ENCODE data around the gene NEURL4. TPM values are rescaled to one million over a fixed set of nuclear protein-coding genes. Genes with fewer than 3 reads are reported as not detected.

NEURL4 gene
- total RNA-seq, 1 experiment from 2014 or later = 46.5 TPM

GRCh38 chr17:7292194-7292593, 36.9 kb downstream of the NEURL4 start:
- intact Hi-C loops (cut with micrococcal nuclease; ENCODE audit: unreplicated experiment) = no loop called here
- H3K4me1 ChIP-seq (replicated peaks; ENCODE audit: insufficient read depth) = peaks cover 25% of the 10 kb centered on the region
- H3K27me3 ChIP-seq (ENCODE audit: insufficient read depth, low read depth) = peaks cover 10% of the 10 kb centered on the region; the same call in 1 of the 2 replicates
- H3F3A ChIP-seq (ENCODE audit: insufficient read depth, low read depth) = peaks cover 32% of the 10 kb centered on the region; the same call in 1 of the 2 replicates
- no peak for DNase-seq
- no peaks in the 10 kb centered on the region for H4K20me1 ChIP-seq (ENCODE audit: insufficient read depth)
- H3K4me3 ChIP-seq = no peak overlapping the region
- H3K9me3 ChIP-seq (ENCODE audit: insufficient read depth, low read depth) = no peaks in the 10 kb centered on the region
- no peak overlapping the region for H2AFZ ChIP-seq
- BruUV-seq (replicated peaks) = no TSS peak
- no peak overlapping the region for H3K27ac ChIP-seq
- H3K9me2 ChIP-seq (ENCODE audit: insufficient read depth) = no peaks in the 10 kb centered on the region
- CTCF ChIA-PET = interaction anchor here (0.5 kb wide), 1 partner anchor 21 kb away, joined by 3 read pairs; no protein-coding TSS in a partner anchor
- TF ChIP-seq EZH2 (IDR thresholded peaks at IDR 0.05; ENCODE audit: low read depth) (no peak), CTCF (conservative IDR thresholded peaks at IDR 0.05) (no peak)
- POLR2A ChIA-PET (ENCODE audit: unreplicated experiment) = no interaction called here
- no peaks in the 10 kb centered on the region for H3K79me2 ChIP-seq (ENCODE audit: low read depth)
- H3K4me2 ChIP-seq = peak overlapping the region; percentile 49; the same call in 1 of the 2 replicates
- no peaks in the 10 kb centered on the region for H3K36me3 ChIP-seq (ENCODE audit: low read depth)

GRCh38 chr17:7290685-7291084, 38.5 kb downstream of the NEURL4 start:
- H3K9me2 ChIP-seq (ENCODE audit: insufficient read depth) = no peaks in the 10 kb centered on the region
- ChIA-PET POLR2A (ENCODE audit: unreplicated experiment) (no interaction called here), CTCF (no interaction called here)
- DNase-seq = no peak
- H3K9me3 ChIP-seq (ENCODE audit: insufficient read depth, low read depth) = no peaks in the 10 kb centered on the region
- H3K27me3 ChIP-seq (ENCODE audit: insufficient read depth, low read depth) = peaks cover 10% of the 10 kb centered on the region; the same call in 1 of the 2 replicates
- no peak for TF ChIP-seq EZH2 (IDR thresholded peaks at IDR 0.05; ENCODE audit: low read depth)
- no peak for TF ChIP-seq CTCF (conservative IDR thresholded peaks at IDR 0.05)
- H3K27ac ChIP-seq = no peak overlapping the region
- H3K4me3 ChIP-seq = no peak overlapping the region
- H3K36me3 ChIP-seq (ENCODE audit: low read depth) = no peaks in the 10 kb centered on the region
- no peaks in the 10 kb centered on the region for H4K20me1 ChIP-seq (ENCODE audit: insufficient read depth)
- H3K79me2 ChIP-seq (ENCODE audit: low read depth) = no peaks in the 10 kb centered on the region
- H3K4me2 ChIP-seq = no peak overlapping the region
- intact Hi-C loops (cut with micrococcal nuclease; ENCODE audit: unreplicated experiment) = no loop called here
- peaks cover 21% of the 10 kb centered on the region for H3K4me1 ChIP-seq (replicated peaks; ENCODE audit: insufficient read depth)
- BruUV-seq (replicated peaks) = no TSS peak
- H3F3A ChIP-seq (ENCODE audit: insufficient read depth, low read depth) = peaks cover 21% of the 10 kb centered on the region; the same call in 1 of the 2 replicates
- H2AFZ ChIP-seq = no peak overlapping the region

GRCh38 chr17:7290166-7290565, 39.0 kb downstream of the NEURL4 start:
- Histone ChIP-seq H3K9me3 (ENCODE audit: insufficient read depth, low read depth) (no peaks in the 10 kb centered on the region), H3K9me2 (ENCODE audit: insufficient read depth) (no peaks in the 10 kb centered on the region), H3K4me2 (no peak overlapping the region), H3K4me1 (replicated peaks; ENCODE audit: insufficient read depth) (peaks cover 21% of the 10 kb centered on the region), H3K36me3 (ENCODE audit: low read depth) (no peaks in the 10 kb centered on the region), H3F3A (ENCODE audit: insufficient read depth, low read depth) (peaks cover 16% of the 10 kb centered on the region; the same call in 1 of the 2 replicates), H3K27ac (no peak overlapping the region), H2AFZ (no peak overlapping the region), H3K79me2 (ENCODE audit: low read depth) (no peaks in the 10 kb centered on the region), H4K20me1 (ENCODE audit: insufficient read depth) (no peaks in the 10 kb centered on the region), H3K4me3 (no peak overlapping the region), H3K27me3 (ENCODE audit: insufficient read depth, low read depth) (peaks cover 10% of the 10 kb centered on the region; the same call in 1 of the 2 replicates)
- no TSS peak for BruUV-seq (replicated peaks)
- ChIA-PET POLR2A (ENCODE audit: unreplicated experiment) (no interaction called here), CTCF (no interaction called here)
- intact Hi-C loops (cut with micrococcal nuclease; ENCODE audit: unreplicated experiment) = no loop called here
- no peak for DNase-seq
- TF ChIP-seq CTCF (conservative IDR thresholded peaks at IDR 0.05) = no peak
- no peak for TF ChIP-seq EZH2 (IDR thresholded peaks at IDR 0.05; ENCODE audit: low read depth)

All from PC-9 (cell line).